HG02763 (cell line): Measurements from ENCODE around the gene PGF.
"Not testable (repeated sequence)": the region's sequence is repeated elsewhere in the genome, so short reads cannot be mapped to it uniquely, and the experiment has no call there.

Experiments used
- ATAC-seq: cut with Tn5 transposase; IDR thresholded peaks from one replicate; pipeline ENCODE4 v1.9.1; 2021; ENCODE audit warnings: mild to moderate bottlenecking, moderate library complexity; ENCODE audit not compliant: unreplicated experiment

The PGF gene

GRCh38 chr14:74955229-74956026 is at the start of gene PGF:
TSS of gene PGF (minus strand) at chr14:74955597. CDS start at chr14:74955242, 355 bp downstream.
- no peak for ATAC-seq

- no peak for ATAC-seq
These were observed 48.0 kb upstream of the PGF start for GRCh38 chr14:75003250-75004027.

- peak; percentile 94 for ATAC-seq
These were observed 47.2 kb upstream of the PGF start, which contains the start of gene EIF2B2 for GRCh38 chr14:75002392-75003249. TSS of gene EIF2B2 (plus strand) at chr14:75002921. CDS start at chr14:75002991, 70 bp downstream.

- no peak for ATAC-seq
These were observed 46.5 kb upstream of the PGF start for GRCh38 chr14:75001899-75002298.

GRCh38 chr14:75001261-75001660 is 45.9 kb upstream of the PGF start:
- ATAC-seq = no peak

- not testable (repeated sequence) for ATAC-seq
These were observed 40.4 kb upstream of the PGF start for GRCh38 chr14:74995781-74996180.

GRCh38 chr14:74994182-74994581 is 38.8 kb upstream of the PGF start:
- not testable (repeated sequence) for ATAC-seq

GRCh38 chr14:74988993-74989392 is 33.6 kb upstream of the PGF start:
- ATAC-seq = no peak

GRCh38 chr14:74988131-74988530 is 32.7 kb upstream of the PGF start:
- ATAC-seq = no peak

GRCh38 chr14:74985806-74986205 is 30.4 kb upstream of the PGF start:
- ATAC-seq = no peak

GRCh38 chr14:74985028-74985310 is 29.6 kb upstream of the PGF start:
- ATAC-seq = no peak

- no peak for ATAC-seq
These were observed 29.0 kb upstream of the PGF start for GRCh38 chr14:74984236-74985027.

- no peak for ATAC-seq
These were observed 27.9 kb upstream of the PGF start for GRCh38 chr14:74983343-74983742.

GRCh38 chr14:74982661-74983060 is 27.3 kb upstream of the PGF start:
- ATAC-seq = no peak

- ATAC-seq = no peak
These were observed 26.4 kb upstream of the PGF start for GRCh38 chr14:74981833-74982232.

- no peak for ATAC-seq
These were observed 26.0 kb upstream of the PGF start for GRCh38 chr14:74981462-74981782.

- no peak for ATAC-seq
These were observed 25.5 kb upstream of the PGF start for GRCh38 chr14:74980731-74981461.

GRCh38 chr14:74980398-74980730 is 25.0 kb upstream of the PGF start:
- ATAC-seq = no peak

- no peak for ATAC-seq
These were observed 24.3 kb upstream of the PGF start for GRCh38 chr14:74979442-74980397.
